Trophoblast cell (in vitro differentiated cells and primary cell): ENCODE results near the gene DNM3.
A peak's percentile ranks its signal among the peaks of the same experiment; 100 is the strongest.

Source experiments
- DNase-seq, 2 donors: peaks; one replicate each; pipeline ENCODE4 v3.0.0-alpha.2; 2016
- H2AFZ ChIP-seq: 2 replicates; pipeline ENCODE4 v1.6.1; 2013; ENCODE audit warnings: low read length, moderate library complexity, mild to moderate bottlenecking; ENCODE audit not compliant: insufficient read depth, poor library complexity
- H2AK5ac ChIP-seq: 2 replicates; pipeline ENCODE4 v1.6.1; 2013; ENCODE audit warnings: mild to moderate bottlenecking, low read length
- H2BK120ac ChIP-seq: 2 replicates; pipeline ENCODE4 v1.6.1; 2013; ENCODE audit warnings: low read length, mild to moderate bottlenecking, moderate library complexity; ENCODE audit not compliant: insufficient read depth, poor library complexity
- H2BK12ac ChIP-seq: 2 replicates; pipeline ENCODE4 v1.6.1; 2013; ENCODE audit warnings: mild to moderate bottlenecking, low read length, moderate library complexity
- H2BK5ac ChIP-seq: 2 replicates; pipeline ENCODE4 v1.6.1; 2013; ENCODE audit warnings: low read length, low read depth, moderate library complexity, mild to moderate bottlenecking; ENCODE audit not compliant: poor library complexity
- H3K14ac ChIP-seq: 2 replicates; pipeline ENCODE4 v1.6.1; 2013; ENCODE audit warnings: mild to moderate bottlenecking, low read length
- H3K18ac ChIP-seq: 2 replicates; pipeline ENCODE4 v1.6.1; 2013; ENCODE audit warnings: mild to moderate bottlenecking, low read length
- H3K23ac ChIP-seq: 2 replicates; pipeline ENCODE4 v1.6.1; 2013; ENCODE audit warnings: low read length
- H3K27ac ChIP-seq: 2 replicates; pipeline ENCODE4 v1.5.1; 2013; ENCODE audit warnings: low read depth, mild to moderate bottlenecking, inconsistent platforms, low read length, moderate library complexity
- H3K27me3 ChIP-seq: 2 replicates; pipeline ENCODE4 v1.6.1; 2013; ENCODE audit warnings: inconsistent platforms, mild to moderate bottlenecking, low read length, moderate library complexity; ENCODE audit not compliant: insufficient read depth
- H3K36me3 ChIP-seq, 2 experiments: 1 replicate in 1 of 2; 2 replicates in 1 of 2; pipeline ENCODE4 v1.6.1; 2013; ENCODE audit warnings: low read length in 2 of 2, mild to moderate bottlenecking in 2 of 2, moderate library complexity in 1 of 2; ENCODE audit not compliant: insufficient read depth in 2 of 2, control insufficient read depth in 1 of 2
- H3K4ac ChIP-seq: 2 replicates; pipeline ENCODE4 v1.6.1; 2013; ENCODE audit warnings: low read depth, mild to moderate bottlenecking, low read length, moderate library complexity
- H3K4me1 ChIP-seq, 2 experiments: 1 replicate in 1 of 2; 2 replicates in 1 of 2; pipeline ENCODE4 v1.6.1; 2013; ENCODE audit warnings: low read length in 2 of 2, mild to moderate bottlenecking in 2 of 2, moderate library complexity in 1 of 2; ENCODE audit not compliant: insufficient read depth in 2 of 2, control insufficient read depth in 1 of 2
- H3K4me2 ChIP-seq: 2 replicates; pipeline ENCODE4 v1.6.1; 2013; ENCODE audit warnings: inconsistent platforms, mild to moderate bottlenecking, low read length, moderate library complexity
- H3K4me3 ChIP-seq: 2 replicates; pipeline ENCODE4 v1.5.1; 2013; ENCODE audit warnings: mild to moderate bottlenecking, low read depth, low read length, inconsistent platforms
- H3K79me1 ChIP-seq: one replicate; pipeline ENCODE4 v1.6.1; 2013; ENCODE audit warnings: low read length
- H3K79me2 ChIP-seq: 2 replicates; pipeline ENCODE4 v1.6.1; 2013; ENCODE audit warnings: low read length, mild to moderate bottlenecking; ENCODE audit not compliant: control insufficient read depth, insufficient read depth, poor library complexity
- H3K9ac ChIP-seq: 2 replicates; pipeline ENCODE4 v1.6.1; 2013; ENCODE audit warnings: mild to moderate bottlenecking, low read length
- H3K9me3 ChIP-seq: 2 replicates; pipeline ENCODE4 v1.6.1; 2013; ENCODE audit warnings: low read depth, mild to moderate bottlenecking, control low read depth, inconsistent platforms, low read length; ENCODE audit not compliant: insufficient read depth
- H4K12ac ChIP-seq: 2 replicates; pipeline ENCODE4 v1.6.1; 2013; ENCODE audit warnings: low read depth, mild to moderate bottlenecking, low read length, moderate library complexity
- H4K8ac ChIP-seq: 2 replicates; pipeline ENCODE4 v1.6.1; 2013; ENCODE audit warnings: low read depth, mild to moderate bottlenecking, low read length, moderate library complexity
- H4K91ac ChIP-seq: one replicate; pipeline ENCODE4 v1.6.1; 2013; ENCODE audit warnings: low read depth, mild to moderate bottlenecking, low read length, moderate library complexity
- WGBS: extraction: QIAGEN DNeasy Blood & Tissue Kit; methylation state at CpG from one replicate; pipeline ENCODE4 v1.1.7; 2013; ENCODE audit warnings: missing lambda C conversion rate; ENCODE audit not compliant: insufficient read length, insufficient coverage; ENCODE audit errors: extremely low coverage; 5-methylcytosine and 5-hydroxymethylcytosine counted together

The DNM3 gene

DNA sequence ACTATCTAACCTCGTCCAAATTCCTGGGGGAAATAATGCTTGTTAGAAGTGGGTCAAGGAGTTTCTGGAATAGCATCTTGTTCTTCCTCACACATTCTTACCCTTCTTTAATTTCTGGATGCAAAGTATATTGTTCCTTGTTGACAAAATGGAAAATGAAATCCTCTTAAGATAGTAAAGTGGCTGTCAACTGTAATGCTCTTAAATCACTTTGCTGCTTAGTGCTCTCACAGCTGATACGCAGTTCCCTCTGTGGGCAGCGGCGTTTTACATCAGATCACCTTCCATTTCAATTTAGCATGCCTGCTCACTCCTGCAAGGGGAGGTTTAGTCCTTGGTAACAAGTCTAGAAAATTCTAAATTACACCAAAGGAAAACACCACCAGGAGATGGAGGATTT lies 113.1 kb downstream of the DNM3 start:
- H2BK5ac ChIP-seq: no peak overlapping the region
- H2BK12ac ChIP-seq: no peak overlapping the region
- no peaks in the 10 kb centered on the region for H3K36me3 ChIP-seq
- no peaks in the 10 kb centered on the region for H3K79me2 ChIP-seq
- no peak overlapping the region for H4K8ac ChIP-seq
- no peak overlapping the region for H3K9ac ChIP-seq
- no peak overlapping the region for H3K4me2 ChIP-seq
- H4K12ac ChIP-seq: no peak overlapping the region
- H2BK120ac ChIP-seq: no peak overlapping the region
- no peak overlapping the region for H2AFZ ChIP-seq
- no peak overlapping the region for H3K4me3 ChIP-seq
- H3K79me1 ChIP-seq: no peaks in the 10 kb centered on the region
- H3K27ac ChIP-seq: no peak overlapping the region
- no CpG with 5 or more reads among the region's 4 CpGs for WGBS
- no peak for DNase-seq
- H3K14ac ChIP-seq: no peak overlapping the region
- no peak overlapping the region for H3K4ac ChIP-seq
- H4K91ac ChIP-seq: no peak overlapping the region
- no peak overlapping the region for H2AK5ac ChIP-seq
- H3K4me1 ChIP-seq: no peaks in the 10 kb centered on the region
- no peak overlapping the region for H3K23ac ChIP-seq
- H3K18ac ChIP-seq: no peak overlapping the region
- H3K27me3 ChIP-seq: no peaks in the 10 kb centered on the region
- H3K9me3 ChIP-seq: no peaks in the 10 kb centered on the region

DNA sequence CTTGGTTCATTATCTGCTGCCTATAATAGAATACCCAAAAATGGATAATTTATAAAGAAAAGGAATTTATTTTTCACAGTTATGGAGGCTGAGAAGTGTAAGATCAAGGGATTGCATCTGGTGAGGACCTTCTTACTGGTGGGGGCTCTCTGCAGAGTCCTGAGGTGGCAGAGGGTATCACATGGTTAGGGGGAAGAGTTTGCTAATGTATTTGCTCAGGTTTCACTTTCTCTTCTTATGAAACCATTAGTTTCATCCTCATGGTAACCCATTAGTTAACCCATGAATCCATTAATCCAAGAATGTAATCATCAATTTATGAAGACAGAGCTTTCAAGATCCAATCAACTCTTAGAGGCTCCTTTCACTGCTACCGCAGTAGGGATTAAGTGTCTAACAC lies 120.6 kb downstream of the DNM3 start:
- no peaks in the 10 kb centered on the region for H3K36me3 ChIP-seq
- no peak overlapping the region for H3K18ac ChIP-seq
- H2BK12ac ChIP-seq: no peak overlapping the region
- no peak overlapping the region for H4K91ac ChIP-seq
- no peaks in the 10 kb centered on the region for H3K79me2 ChIP-seq
- no peak overlapping the region for H3K4me3 ChIP-seq
- no peaks in the 10 kb centered on the region for H3K27me3 ChIP-seq
- H3K9ac ChIP-seq: no peak overlapping the region
- H3K79me1 ChIP-seq: no peaks in the 10 kb centered on the region
- H3K27ac ChIP-seq: no peak overlapping the region
- H2BK120ac ChIP-seq: no peak overlapping the region
- no peaks in the 10 kb centered on the region for H3K4me1 ChIP-seq
- no peak for DNase-seq
- H2BK5ac ChIP-seq: no peak overlapping the region
- H4K8ac ChIP-seq: no peak overlapping the region
- no peak overlapping the region for H3K23ac ChIP-seq
- H4K12ac ChIP-seq: no peak overlapping the region
- WGBS: no CpG with 5 or more reads among the region's 1 CpG
- H2AFZ ChIP-seq: no peak overlapping the region
- no peaks in the 10 kb centered on the region for H3K9me3 ChIP-seq
- no peak overlapping the region for H3K14ac ChIP-seq
- no peak overlapping the region for H2AK5ac ChIP-seq
- no peak overlapping the region for H3K4ac ChIP-seq
- no peak overlapping the region for H3K4me2 ChIP-seq

DNA sequence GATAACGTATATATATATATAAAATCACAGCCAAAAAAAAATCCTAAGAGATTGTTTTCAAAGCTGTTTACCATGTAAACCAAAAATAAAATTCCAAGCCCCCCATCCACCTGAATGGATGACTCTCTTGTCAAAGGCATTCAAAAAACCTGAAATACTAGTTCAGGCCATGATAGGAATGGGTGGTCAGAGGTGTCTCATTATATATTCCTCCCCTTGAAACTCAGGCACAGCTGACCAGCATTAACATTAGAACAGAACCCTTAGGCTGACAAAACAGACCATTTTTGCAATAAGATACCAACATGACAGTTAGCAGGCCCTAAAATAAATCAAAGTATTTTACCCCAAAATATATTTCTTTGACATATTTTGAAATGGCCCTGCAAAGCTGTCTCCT lies 122.5 kb downstream of the DNM3 start:
- no peak overlapping the region for H3K27ac ChIP-seq
- H2AK5ac ChIP-seq: no peak overlapping the region
- DNase-seq: peak in 1 of 2 donors; percentile 52
- WGBS: no CpG with 5 or more reads among the region's 1 CpG
- no peak overlapping the region for H4K12ac ChIP-seq
- H3K79me2 ChIP-seq: no peaks in the 10 kb centered on the region
- H3K4ac ChIP-seq: no peak overlapping the region
- H3K79me1 ChIP-seq: no peaks in the 10 kb centered on the region
- no peak overlapping the region for H3K9ac ChIP-seq
- H2BK12ac ChIP-seq: no peak overlapping the region
- no peak overlapping the region for H3K23ac ChIP-seq
- no peak overlapping the region for H3K4me3 ChIP-seq
- H2BK120ac ChIP-seq: no peak overlapping the region
- H3K4me2 ChIP-seq: no peak overlapping the region
- H3K36me3 ChIP-seq: no peaks in the 10 kb centered on the region
- no peaks in the 10 kb centered on the region for H3K4me1 ChIP-seq
- H2AFZ ChIP-seq: no peak overlapping the region
- no peaks in the 10 kb centered on the region for H3K27me3 ChIP-seq
- no peak overlapping the region for H3K14ac ChIP-seq
- H4K8ac ChIP-seq: no peak overlapping the region
- H4K91ac ChIP-seq: no peak overlapping the region
- no peaks in the 10 kb centered on the region for H3K9me3 ChIP-seq
- no peak overlapping the region for H2BK5ac ChIP-seq
- no peak overlapping the region for H3K18ac ChIP-seq

DNA sequence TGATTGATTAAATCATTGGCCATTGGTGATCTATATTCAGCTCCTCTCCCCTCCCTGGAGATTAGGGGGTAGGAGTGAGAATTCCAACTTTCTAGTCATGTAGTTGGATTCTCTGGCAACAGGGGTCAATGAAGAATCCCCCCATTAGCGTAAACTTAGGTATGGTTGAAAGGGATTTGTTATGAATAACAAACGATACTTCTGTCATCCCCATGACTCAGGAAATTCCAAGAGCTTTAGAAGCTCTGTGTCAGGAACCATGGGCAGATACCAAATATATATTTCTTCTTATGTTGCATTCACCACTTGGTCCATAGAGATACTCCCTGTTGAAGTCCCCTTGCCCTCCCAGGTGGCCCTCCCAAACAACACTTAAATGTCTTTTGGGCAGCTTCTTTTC lies 124.5 kb downstream of the DNM3 start:
- Histone ChIP-seq H3K79me1 (no peaks in the 10 kb centered on the region), H3K27me3 (no peaks in the 10 kb centered on the region), H3K4me2 (no peak overlapping the region), H4K91ac (no peak overlapping the region), H4K12ac (no peak overlapping the region), H2BK120ac (no peak overlapping the region), H2BK12ac (no peak overlapping the region), H3K18ac (no peak overlapping the region), H3K9me3 (no peaks in the 10 kb centered on the region), H3K27ac (no peak overlapping the region), H2BK5ac (no peak overlapping the region), H3K23ac (no peak overlapping the region), H3K4me1 (no peaks in the 10 kb centered on the region), H3K4me3 (no peak overlapping the region), H3K14ac (no peak overlapping the region), H3K79me2 (no peaks in the 10 kb centered on the region), H2AFZ (no peak overlapping the region), H3K36me3 (no peaks in the 10 kb centered on the region), H2AK5ac (no peak overlapping the region), H3K4ac (no peak overlapping the region), H3K9ac (no peak overlapping the region), H4K8ac (no peak overlapping the region)
- WGBS: no CpG with 5 or more reads among the region's 2 CpGs
- DNase-seq: no peak
